ENCODE data around the gene SHROOM4. TPM values are rescaled to one million over a fixed set of nuclear protein-coding genes. Genes with fewer than 3 reads are reported as not detected.

The SHROOM4 gene
- total and polyA plus RNA-seq, 4 donors = 10.9 to 15.5 (median 12.5) TPM

GRCh38 chrX:50838820-50839600 is 25.0 kb upstream of the SHROOM4 start:
- H3K4me1 ChIP-seq (ENCODE audit: control insufficient read depth, insufficient read depth, low read length) = no peaks in the 10 kb centered on the region
- no peak overlapping the region for H3K4me3 ChIP-seq (ENCODE audit: low read depth, low read length)
- H3K36me3 ChIP-seq (ENCODE audit: control insufficient read depth, insufficient read depth, low read length) = no peaks in the 10 kb centered on the region
- 43% methylated on average over 4 of the region's 5 CpGs for WGBS (ENCODE audit: insufficient coverage)
- H3K27me3 ChIP-seq (ENCODE audit: control insufficient read depth, insufficient read depth, low read length) = peaks cover 3% of the 10 kb centered on the region
- no peak overlapping the region for H3K27ac ChIP-seq (ENCODE audit: low read depth, low read length)
- no peaks in the 10 kb centered on the region for H3K9me3 ChIP-seq (ENCODE audit: control insufficient read depth, insufficient read depth, low read length)
- DNase-seq (ENCODE audit: low read depth in 4 of 6, low spot score in 6 of 6) = no peak

- H3K27me3 ChIP-seq (ENCODE audit: control insufficient read depth, insufficient read depth, low read length) = no peaks in the 10 kb centered on the region
- H3K4me3 ChIP-seq (ENCODE audit: low read depth, low read length) = no peak overlapping the region
- WGBS (ENCODE audit: insufficient coverage) = no CpG with 5 or more reads among the region's 1 CpG
- H3K9me3 ChIP-seq (ENCODE audit: control insufficient read depth, insufficient read depth, low read length) = no peaks in the 10 kb centered on the region
- H3K36me3 ChIP-seq (ENCODE audit: control insufficient read depth, insufficient read depth, low read length) = no peaks in the 10 kb centered on the region
- no peaks in the 10 kb centered on the region for H3K4me1 ChIP-seq (ENCODE audit: control insufficient read depth, insufficient read depth, low read length)
- H3K27ac ChIP-seq (ENCODE audit: low read depth, low read length) = no peak overlapping the region
- no peak for DNase-seq (ENCODE audit: low read depth in 4 of 6, low spot score in 6 of 6)
Measured at GRCh38 chrX:50827996-50828395, 14.0 kb upstream of the SHROOM4 start.

- H3K4me3 ChIP-seq (ENCODE audit: low read depth, low read length) = no peak overlapping the region
- H3K27me3 ChIP-seq (ENCODE audit: control insufficient read depth, insufficient read depth, low read length) = no peaks in the 10 kb centered on the region
- no peak for DNase-seq (ENCODE audit: low read depth in 4 of 6, low spot score in 6 of 6)
- H3K4me1 ChIP-seq (ENCODE audit: control insufficient read depth, insufficient read depth, low read length) = no peaks in the 10 kb centered on the region
- H3K9me3 ChIP-seq (ENCODE audit: control insufficient read depth, insufficient read depth, low read length) = no peaks in the 10 kb centered on the region
- H3K27ac ChIP-seq (ENCODE audit: low read depth, low read length) = no peak overlapping the region
- no peaks in the 10 kb centered on the region for H3K36me3 ChIP-seq (ENCODE audit: control insufficient read depth, insufficient read depth, low read length)
- no CpG with 5 or more reads among the region's 2 CpGs for WGBS (ENCODE audit: insufficient coverage)
Measured at GRCh38 chrX:50825825-50826224, 11.8 kb upstream of the SHROOM4 start.

GRCh38 chrX:50818986-50819385 is 5.0 kb upstream of the SHROOM4 start:
- no peak overlapping the region for H3K27ac ChIP-seq (ENCODE audit: low read depth, low read length)
- H3K4me3 ChIP-seq (ENCODE audit: low read depth, low read length) = no peak overlapping the region
- H3K36me3 ChIP-seq (ENCODE audit: control insufficient read depth, insufficient read depth, low read length) = no peaks in the 10 kb centered on the region
- no peaks in the 10 kb centered on the region for H3K4me1 ChIP-seq (ENCODE audit: control insufficient read depth, insufficient read depth, low read length)
- no peak for DNase-seq (ENCODE audit: low read depth in 4 of 6, low spot score in 6 of 6)
- H3K27me3 ChIP-seq (ENCODE audit: control insufficient read depth, insufficient read depth, low read length) = no peaks in the 10 kb centered on the region
- H3K9me3 ChIP-seq (ENCODE audit: control insufficient read depth, insufficient read depth, low read length) = no peaks in the 10 kb centered on the region
- WGBS (ENCODE audit: insufficient coverage) = no CpG with 5 or more reads among the region's 1 CpG

DNA sequence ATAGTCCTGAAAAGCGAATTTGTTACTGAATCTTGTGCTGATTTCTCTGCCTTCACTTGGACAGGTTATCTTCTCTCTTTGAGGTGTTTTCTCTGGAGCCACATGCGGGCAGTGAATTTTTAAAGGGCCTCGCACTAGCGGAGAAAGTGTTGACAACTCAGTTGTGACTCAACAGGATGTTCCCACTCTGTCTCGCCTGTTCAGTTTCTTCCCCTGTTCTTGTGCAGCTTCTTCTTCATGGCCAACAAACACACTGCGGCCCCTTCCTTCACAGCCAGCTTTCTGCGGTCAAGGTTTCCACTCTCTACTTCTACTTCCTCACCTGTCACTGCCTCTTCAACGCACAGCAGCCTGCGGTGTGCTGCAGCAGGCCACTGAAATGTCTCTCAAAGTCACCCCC is 1.1 kb upstream of the SHROOM4 start:
- WGBS (ENCODE audit: insufficient coverage) = 62% methylated on average over 8 of the region's 9 CpGs
- DNase-seq (ENCODE audit: low read depth in 4 of 6, low spot score in 6 of 6) = no peak
- Histone ChIP-seq H3K27me3 (ENCODE audit: control insufficient read depth, insufficient read depth, low read length) (no peaks in the 10 kb centered on the region), H3K27ac (ENCODE audit: low read depth, low read length) (peak overlapping the region; percentile 18), H3K4me1 (ENCODE audit: control insufficient read depth, insufficient read depth, low read length) (peaks cover 7% of the 10 kb centered on the region), H3K9me3 (ENCODE audit: control insufficient read depth, insufficient read depth, low read length) (no peaks in the 10 kb centered on the region), H3K36me3 (ENCODE audit: control insufficient read depth, insufficient read depth, low read length) (no peaks in the 10 kb centered on the region), H3K4me3 (ENCODE audit: low read depth, low read length) (no peak overlapping the region)

DNA sequence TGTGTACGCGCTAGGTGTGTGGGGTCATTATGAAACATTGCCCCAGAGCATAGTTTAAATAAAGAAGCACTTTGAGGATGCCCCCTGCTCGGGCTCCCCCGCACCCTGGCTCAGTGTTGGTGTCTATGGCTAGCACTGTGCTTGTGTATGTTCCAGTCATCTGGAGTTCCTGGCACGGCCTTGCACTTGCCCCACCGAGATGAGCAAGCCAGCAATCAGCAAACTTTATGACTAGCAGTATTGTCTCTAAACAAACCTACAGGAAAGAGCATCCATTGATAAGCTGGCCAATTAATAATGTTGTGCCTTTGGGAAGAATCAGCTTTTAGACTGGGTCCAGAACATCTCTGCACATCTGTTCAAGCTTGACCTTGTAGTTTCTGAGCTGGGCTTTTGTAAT is 707 bp upstream of the SHROOM4 start:
- Histone ChIP-seq H3K27me3 (ENCODE audit: control insufficient read depth, insufficient read depth, low read length) (no peaks in the 10 kb centered on the region), H3K36me3 (ENCODE audit: control insufficient read depth, insufficient read depth, low read length) (no peaks in the 10 kb centered on the region), H3K9me3 (ENCODE audit: control insufficient read depth, insufficient read depth, low read length) (no peaks in the 10 kb centered on the region), H3K4me3 (ENCODE audit: low read depth, low read length) (peak overlapping the region; percentile 57), H3K4me1 (ENCODE audit: control insufficient read depth, insufficient read depth, low read length) (peaks cover 7% of the 10 kb centered on the region), H3K27ac (ENCODE audit: low read depth, low read length) (peak overlapping the region; percentile 89)
- WGBS (ENCODE audit: insufficient coverage) = 54% methylated on average over 4 of the region's 6 CpGs
- peak in 2 of 6 donors; percentile 29 to 48 for DNase-seq (ENCODE audit: low read depth in 4 of 6, low spot score in 6 of 6)

DNA sequence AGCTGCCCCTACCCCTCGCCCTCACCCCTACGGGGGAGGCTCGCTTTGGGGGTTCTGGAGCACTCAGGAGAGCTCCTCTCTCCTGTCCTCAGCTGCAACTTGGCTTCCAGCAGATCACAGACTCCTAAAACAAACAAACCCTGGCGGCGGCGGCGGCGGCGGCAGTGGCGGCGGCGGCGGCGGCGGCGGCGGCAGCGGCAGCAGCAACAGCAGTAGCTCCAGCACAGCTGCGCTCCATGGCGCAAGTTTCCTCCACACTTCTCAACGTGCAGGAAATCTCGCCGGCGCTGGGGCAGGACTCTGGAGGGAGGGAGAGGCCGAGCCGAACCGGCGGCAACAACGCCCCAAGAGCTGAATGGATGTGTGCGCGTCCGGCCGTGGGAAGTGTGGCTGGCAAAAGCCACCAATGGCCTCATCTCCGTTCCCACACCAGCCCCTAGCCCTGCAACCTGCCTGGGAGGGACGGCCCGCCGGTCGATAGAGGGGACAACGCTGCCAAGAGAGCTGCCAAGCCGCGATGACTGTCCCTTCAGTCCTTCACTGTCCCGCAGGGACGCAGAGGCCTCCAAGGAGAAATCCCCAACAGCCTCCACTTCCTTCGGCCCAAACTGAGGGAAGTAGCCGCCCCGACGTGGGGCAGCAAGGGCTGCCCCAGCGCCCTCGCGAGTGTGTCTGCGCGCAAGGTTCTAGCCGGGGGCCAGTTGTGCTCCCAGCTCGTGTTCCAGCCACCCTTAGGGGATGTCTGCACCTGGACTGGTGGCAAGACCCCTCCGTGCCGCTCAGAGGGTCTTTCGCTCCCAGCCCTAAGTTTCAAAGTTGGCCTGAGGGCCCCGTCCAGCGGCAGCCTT is 775 bp downstream of the SHROOM4 start:
- Histone ChIP-seq H3K27ac (ENCODE audit: low read depth, low read length) (peak overlapping the region; percentile 89), H3K27me3 (ENCODE audit: control insufficient read depth, insufficient read depth, low read length) (no peaks in the 10 kb centered on the region), H3K4me1 (ENCODE audit: control insufficient read depth, insufficient read depth, low read length) (peaks cover 7% of the 10 kb centered on the region), H3K4me3 (ENCODE audit: low read depth, low read length) (peak overlapping the region; percentile 57), H3K9me3 (ENCODE audit: control insufficient read depth, insufficient read depth, low read length) (no peaks in the 10 kb centered on the region), H3K36me3 (ENCODE audit: control insufficient read depth, insufficient read depth, low read length) (no peaks in the 10 kb centered on the region)
- WGBS (ENCODE audit: insufficient coverage) = 24% methylated on average over 58 of the region's 59 CpGs
- DNase-seq (ENCODE audit: low read depth in 4 of 6, low spot score in 6 of 6) = peak in 2 of 6 donors; percentile 43 to 47

- H3K4me3 ChIP-seq (ENCODE audit: low read depth, low read length) = no peak overlapping the region
- no peak for DNase-seq (ENCODE audit: low read depth in 4 of 6, low spot score in 6 of 6)
- H3K27me3 ChIP-seq (ENCODE audit: control insufficient read depth, insufficient read depth, low read length) = peaks cover 6% of the 10 kb centered on the region
- no CpG with 5 or more reads among the region's 4 CpGs for WGBS (ENCODE audit: insufficient coverage)
- H3K9me3 ChIP-seq (ENCODE audit: control insufficient read depth, insufficient read depth, low read length) = no peaks in the 10 kb centered on the region
- peaks cover 2% of the 10 kb centered on the region for H3K4me1 ChIP-seq (ENCODE audit: control insufficient read depth, insufficient read depth, low read length)
- no peaks in the 10 kb centered on the region for H3K36me3 ChIP-seq (ENCODE audit: control insufficient read depth, insufficient read depth, low read length)
- H3K27ac ChIP-seq (ENCODE audit: low read depth, low read length) = no peak overlapping the region
Measured at GRCh38 chrX:50805276-50805675, 8.7 kb downstream of the SHROOM4 start.

GRCh38 chrX:50801135-50801534 is 12.9 kb downstream of the SHROOM4 start:
- Histone ChIP-seq H3K4me3 (ENCODE audit: low read depth, low read length) (no peak overlapping the region), H3K9me3 (ENCODE audit: control insufficient read depth, insufficient read depth, low read length) (no peaks in the 10 kb centered on the region), H3K36me3 (ENCODE audit: control insufficient read depth, insufficient read depth, low read length) (no peaks in the 10 kb centered on the region), H3K4me1 (ENCODE audit: control insufficient read depth, insufficient read depth, low read length) (peaks cover 2% of the 10 kb centered on the region), H3K27ac (ENCODE audit: low read depth, low read length) (no peak overlapping the region), H3K27me3 (ENCODE audit: control insufficient read depth, insufficient read depth, low read length) (peaks cover 10% of the 10 kb centered on the region)
- DNase-seq (ENCODE audit: low read depth in 4 of 6, low spot score in 6 of 6) = no peak
- WGBS (ENCODE audit: insufficient coverage) = 0% methylated on average over 1 of the region's 2 CpGs
